Psoas muscle (tissue), 8 donors: ENCODE data around the gene CBS. TPM values are rescaled to one million over a fixed set of nuclear protein-coding genes. Genes with fewer than 3 reads are reported as not detected.

Source experiments
- ATAC-seq, 4 donors: fragments of 200-7000 bp; cut with Tn5 transposase; one replicate each; pipeline ENCODE4 v1.9.1; 2020; ENCODE audit warnings: moderate library complexity in 3 of 4, mild to moderate bottlenecking in 2 of 4
- DNase-seq, 2 donors: peaks; one replicate each; pipeline ENCODE4 v3.0.0-alpha.2; 2020
- H3K27ac ChIP-seq: fragments of 200-600 bp; one replicate; pipeline ENCODE4 v1.8.0; 2022
- H3K27me3 ChIP-seq, 3 donors: fragments of 200-600 bp in 1 of 3; one replicate each; pipeline versions ENCODE4 v1.6.1 to v1.8.0; 2013 to 2022; ENCODE audit warnings: low read length in 2 of 3, mild to moderate bottlenecking in 2 of 3, moderate library complexity in 1 of 3; ENCODE audit not compliant: insufficient read depth in 3 of 3
- H3K36me3 ChIP-seq, 2 donors: fragments of 200-600 bp in 1 of 2; one replicate each; pipeline versions ENCODE4 v1.6.1 to v1.8.0; 2013 to 2022; ENCODE audit warnings: low read depth in 1 of 2, mild to moderate bottlenecking in 1 of 2, moderate library complexity in 1 of 2; ENCODE audit not compliant: insufficient read depth in 1 of 2
- H3K4me1 ChIP-seq: fragments of 200-600 bp; one replicate; pipeline ENCODE4 v1.8.0; 2022
- H3K4me3 ChIP-seq: fragments of 200-600 bp; one replicate; pipeline ENCODE4 v1.8.0; 2022; ENCODE audit warnings: mild to moderate bottlenecking
- H3K9me3 ChIP-seq: fragments of 200-600 bp; one replicate; pipeline ENCODE4 v1.8.0; 2022
- WGBS, 3 donors: extraction: QIAGEN DNeasy Blood & Tissue Kit; methylation state at CpG; one replicate each; pipeline versions ENCODE4 v1.1.6 to v1.1.7; 2013; 5-methylcytosine and 5-hydroxymethylcytosine counted together
- intact Hi-C, 2 donors: fragments of 100-400 bp; cut with DNase I; formaldehyde crosslinking; loops; one replicate each; pipeline versions ENCODE4 v1.11.0 to v1.14.2; 2022
- polyA plus RNA-seq, 3 donors: library from polyadenylated mRNA; stranded (reverse); fragments of 200-250 nt; gene quantifications; one replicate each; pipeline ENCODE4 v1.2.3, GENCODE V29; 2013
- total RNA-seq, 4 donors: library from RNA; stranded (reverse); fragmentation: NEBNext Ultra II Directional in 2 of 4; extraction: Animal tissue kit (Norgen Biotek cat#: 25700) in 2 of 4; gene quantifications; one replicate each; pipeline versions ENCODE4 v1.2.1 to v1.2.4, GENCODE V29; 2021 to 2023
- TF ChIP-seq, protein P1 (sequence below): fragments of 200-600 bp; IDR thresholded peaks from one replicate; pipeline ENCODE4 v1.8.0; 2022; ENCODE audit warnings: antibody characterized with exemption
- donor health status: healthy with polysubstance abuse.
- donor health status: DM: no; HTN: no; CAD: no; lungs with moderate emphysema.
- donor health status: Bipolar disorder and iron deficiency.
- donor health status: healthy.
- donor health status: DM: yes; HTN: yes; CAD: no.
- donor health status: DM: no; HTN: no; CAD: no.
- donor health status: DM: no; HTN: no; CAD: no.
- donor health status: DM: yes; HTN: yes; CAD: no.

CBS gene
- total and polyA plus RNA-seq, 7 donors, result 1.1 to 2.6 (median 1.8) TPM

DNA sequence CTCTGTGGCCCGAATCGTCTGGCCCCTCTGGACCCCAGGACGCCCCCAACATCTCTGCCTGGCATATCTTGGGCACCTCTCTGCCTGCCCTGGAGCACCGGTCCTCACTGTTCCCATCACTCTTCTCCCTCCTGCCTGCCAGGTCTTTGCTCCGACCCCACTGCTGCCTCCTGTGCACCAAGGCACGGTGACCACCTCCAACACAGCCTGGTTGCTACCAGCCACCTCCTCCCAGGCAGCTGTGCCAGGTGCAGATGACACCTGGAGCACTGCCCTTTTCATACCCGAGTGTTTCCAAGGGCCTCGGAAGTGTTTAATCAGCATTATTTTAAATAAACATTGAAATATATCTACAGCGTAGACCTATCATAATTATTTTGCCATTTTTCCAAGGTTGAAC, 70.0 kb downstream of the CBS start:
- TF ChIP-seq, protein P1, sequence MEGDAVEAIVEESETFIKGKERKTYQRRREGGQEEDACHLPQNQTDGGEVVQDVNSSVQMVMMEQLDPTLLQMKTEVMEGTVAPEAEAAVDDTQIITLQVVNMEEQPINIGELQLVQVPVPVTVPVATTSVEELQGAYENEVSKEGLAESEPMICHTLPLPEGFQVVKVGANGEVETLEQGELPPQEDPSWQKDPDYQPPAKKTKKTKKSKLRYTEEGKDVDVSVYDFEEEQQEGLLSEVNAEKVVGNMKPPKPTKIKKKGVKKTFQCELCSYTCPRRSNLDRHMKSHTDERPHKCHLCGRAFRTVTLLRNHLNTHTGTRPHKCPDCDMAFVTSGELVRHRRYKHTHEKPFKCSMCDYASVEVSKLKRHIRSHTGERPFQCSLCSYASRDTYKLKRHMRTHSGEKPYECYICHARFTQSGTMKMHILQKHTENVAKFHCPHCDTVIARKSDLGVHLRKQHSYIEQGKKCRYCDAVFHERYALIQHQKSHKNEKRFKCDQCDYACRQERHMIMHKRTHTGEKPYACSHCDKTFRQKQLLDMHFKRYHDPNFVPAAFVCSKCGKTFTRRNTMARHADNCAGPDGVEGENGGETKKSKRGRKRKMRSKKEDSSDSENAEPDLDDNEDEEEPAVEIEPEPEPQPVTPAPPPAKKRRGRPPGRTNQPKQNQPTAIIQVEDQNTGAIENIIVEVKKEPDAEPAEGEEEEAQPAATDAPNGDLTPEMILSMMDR, result no peak
- Histone ChIP-seq H3K4me1 (peaks cover 4% of the 10 kb centered on the region), H3K36me3 (peaks cover 4 to 45% of the 10 kb centered on the region in 2 donors), H3K4me3 (no peak overlapping the region), H3K9me3 (no peaks in the 10 kb centered on the region), H3K27ac (no peak overlapping the region), H3K27me3 (no peaks in the 10 kb centered on the region)
- 72 to 78% (median 77%) methylated on average over 9 of the region's 9 CpGs for WGBS, 3 donors
- no peak for DNase-seq
- ATAC-seq, result no peak
- intact Hi-C loops, result no loop called here

DNA sequence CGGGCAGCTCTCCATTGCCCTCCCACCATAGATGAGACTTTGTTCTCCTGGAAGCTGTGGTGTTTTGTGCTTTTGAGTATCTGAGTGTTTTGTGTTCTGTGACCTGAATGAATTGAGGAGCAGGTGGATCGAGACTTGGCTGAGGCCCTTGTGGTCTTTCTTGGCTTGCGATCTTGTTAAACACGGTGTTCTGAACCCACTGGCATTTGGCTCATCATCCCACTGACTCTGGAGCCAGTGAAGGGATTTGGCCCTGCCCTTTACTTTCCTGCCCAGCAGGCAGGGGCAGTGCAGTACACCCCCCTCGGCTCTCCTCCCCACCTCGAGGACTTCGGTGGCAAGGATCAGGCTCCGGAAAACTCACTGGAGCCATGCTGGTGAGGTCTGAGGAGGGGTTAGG, 70.7 kb downstream of the CBS start:
- no peak for DNase-seq

More for the DNA sequence above, 70.7 kb downstream of the CBS start:
- H3K27me3 ChIP-seq, result no peaks in the 10 kb centered on the region
- H3K9me3 ChIP-seq, result no peaks in the 10 kb centered on the region
- peaks cover 4% of the 10 kb centered on the region for H3K4me1 ChIP-seq
- ATAC-seq, result no peak
- intact Hi-C loops, result no loop called here
- peaks cover 4 to 40% of the 10 kb centered on the region in 2 donors for H3K36me3 ChIP-seq
- TF ChIP-seq, protein P1, result no peak
- no peak overlapping the region for H3K4me3 ChIP-seq
- 36 to 56% (median 49%) methylated on average over 8 of the region's 8 CpGs for WGBS, 3 donors
- no peak overlapping the region for H3K27ac ChIP-seq

Other genes starting within 250 kb of the CBS start
- 10 to 100 TPM in 3 of 4 donors, 1 to 10 TPM in 1; 4.8 to 16.4 (median 10.8) TPM for gene WDR4, start 196.3 kb downstream of the CBS start, total RNA-seq
- 10 to 100 TPM; 10.9 to 40.2 (median 26.4) TPM for gene WDR4, start 196.3 kb downstream of the CBS start, polyA plus RNA-seq
- 100 to 1,000 TPM in 1 of 4 donors, 10 to 100 TPM in 3; 69.1 to 105 (median 88.0) TPM for gene NDUFV3, start 182.5 kb downstream of the CBS start, total RNA-seq
- 10 to 100 TPM; 37.3 to 74.8 (median 55.0) TPM for gene NDUFV3, start 182.5 kb downstream of the CBS start, polyA plus RNA-seq
- gene ERVH48-1, start 150.2 kb downstream of the CBS start, total RNA-seq, result not detected
- gene ERVH48-1, start 150.2 kb downstream of the CBS start, polyA plus RNA-seq, result under 1 TPM in 2 of 3 donors, not detected in 1; 0.03 to 0.04 TPM
- gene PKNOX1, start 101.3 kb downstream of the CBS start, total RNA-seq, result 10 to 100 TPM; 12.1 to 14.7 (median 13.2) TPM
- gene PKNOX1, start 101.3 kb downstream of the CBS start, polyA plus RNA-seq, result 1 to 10 TPM; 6.0 to 9.7 (median 6.1) TPM
- gene U2AF1, start 31.7 kb upstream of the CBS start, total RNA-seq, result 10 to 100 TPM in 1 of 4 donors, 1 to 10 TPM in 3; 4.9 to 14.4 (median 5.6) TPM
- 10 to 100 TPM; 51.9 to 98.7 (median 66.4) TPM for gene U2AF1, start 31.7 kb upstream of the CBS start, polyA plus RNA-seq
- not detected for gene CRYAA, start 93.2 kb upstream of the CBS start, total RNA-seq
- not detected for gene CRYAA, start 93.2 kb upstream of the CBS start, polyA plus RNA-seq